GM23248 (cell line): Measurements from ENCODE around the gene TP53RK.

Source experiments
- EZH2 ChIP-seq: fragments of 200-600 bp; sonication (generic); IDR thresholded peaks from 2 replicates; pipeline ENCODE4 v1.6.1; 2018; ENCODE audit warnings: antibody characterized with exemption, mild to moderate bottlenecking; ENCODE audit not compliant: insufficient read depth, poor library complexity, severe bottlenecking
- EZH2phosphoT487 ChIP-seq: fragments of 200-600 bp; sonication (generic); IDR thresholded peaks from 2 replicates; pipeline ENCODE4 v1.6.1; 2018; ENCODE audit warnings: antibody characterized with exemption, moderate library complexity, mild to moderate bottlenecking, low read depth; ENCODE audit not compliant: insufficient read depth

DNA sequence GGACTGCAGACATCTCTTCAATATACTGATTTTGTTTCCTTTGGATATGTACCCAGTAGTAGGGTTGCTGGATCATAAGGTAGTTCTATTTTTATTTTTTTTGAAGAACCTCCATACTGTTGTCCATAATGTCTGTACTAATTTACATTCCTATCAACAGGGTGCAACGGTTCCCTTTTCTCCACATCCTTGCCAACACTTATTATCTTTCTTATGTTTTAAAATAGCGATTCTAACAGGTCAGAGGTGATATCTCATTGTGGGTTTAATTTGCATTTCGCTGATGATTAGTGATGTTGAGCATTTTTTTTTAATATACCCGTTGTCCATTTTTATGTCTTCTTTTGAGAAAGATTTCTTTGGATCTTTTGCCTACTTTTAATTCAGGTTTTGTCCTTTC, 2.0 kb upstream of the TP53RK start:
- TF ChIP-seq EZH2phosphoT487, result no peak
- TF ChIP-seq EZH2, result no peak
